GM12878 (cell line): Measurements from ENCODE around the gene EIF4ENIF1. TPM values are rescaled to one million over a fixed set of nuclear protein-coding genes. Genes with fewer than 3 reads are reported as not detected.

ENCODE experiments used
- ATAC-seq: fragments of 200-7000 bp; cut with Tn5 transposase; 3 replicates; pipeline ENCODE4 v1.9.1; 2020; ENCODE audit warnings: mild to moderate bottlenecking, moderate library complexity
- BruUV-seq: library from RNA; stranded (reverse); fragments of 400-500 nt; replicated peaks from 2 replicates; lab custom pipeline; 2021; lab: Mats Ljungman, UMichigan
- CTCF ChIA-PET: fragments of 300-600 bp; sonication (Branson Sonifier 250); formaldehyde crosslinking; extraction: SDS; loops from one replicate; lab custom pipeline; 2021; ENCODE audit warnings: inconsistent platforms; lab: Yijun Ruan, JAX
- POLR2A ChIA-PET: fragments of 350-600 bp; formaldehyde crosslinking; extraction: SDS; loops from one replicate; lab custom pipeline; 2021; ENCODE audit warnings: inconsistent platforms; lab: Charles Lee
- RAD21 ChIA-PET: fragments of 300-600 bp; sonication (Branson Sonifier 250); formaldehyde crosslinking; loops from one replicate; lab custom pipeline; 2023; ENCODE audit warnings: antibody characterized with exemption; ENCODE audit not compliant: unreplicated experiment; lab: Charles Lee
- SMC1A ChIA-PET: fragments of 300-600 bp; sonication (Branson Sonifier 250); formaldehyde crosslinking; loops from one replicate; lab custom pipeline; 2023; ENCODE audit not compliant: unreplicated experiment, uncharacterized antibody; lab: Charles Lee
- DNase-seq: peaks from one replicate; pipeline ENCODE4 v3.0.0-alpha.2; 2011; ENCODE audit warnings: low read depth, low spot score
- FAIRE-seq: peaks from 3 replicates; lab custom pipeline; 2011; peaks lifted over from hg19 to GRCh38; lab: Jason Lieb, UNC
- H2AFZ ChIP-seq: 2 replicates; pipeline ENCODE4 v1.6.0; 2011; ENCODE audit warnings: low read depth, low read length, control low read depth; ENCODE audit not compliant: control insufficient read depth
- H3K27ac ChIP-seq: 2 replicates; pipeline ENCODE4 v1.5.1; 2011; ENCODE audit warnings: control low read depth; ENCODE audit not compliant: control insufficient read depth, insufficient read depth
- H3K27me3 ChIP-seq, 2 experiments: replicated peaks in 1 of 2; 2 replicates each; pipeline versions ENCODE4 v1.6.0 to v1.6.1; 2011; ENCODE audit warnings: low read length in 1 of 2; ENCODE audit not compliant: control insufficient read depth in 2 of 2, insufficient read depth in 2 of 2
- H3K36me3 ChIP-seq, 2 experiments: 2 replicates each; pipeline ENCODE4 v1.5.1; 2011; ENCODE audit warnings: low read length in 1 of 2; ENCODE audit not compliant: control insufficient read depth in 2 of 2, insufficient read depth in 2 of 2
- H3K4me1 ChIP-seq: 2 replicates; pipeline ENCODE4 v1.6.1; 2011; ENCODE audit warnings: mild to moderate bottlenecking, low read length, moderate library complexity, mixed read lengths; ENCODE audit not compliant: control insufficient read depth, insufficient read depth
- H3K4me2 ChIP-seq: 2 replicates; pipeline ENCODE4 v1.6.0; 2011; ENCODE audit warnings: control low read depth; ENCODE audit not compliant: control insufficient read depth, insufficient read depth
- H3K4me3 ChIP-seq: fragments of 200-600 bp; sonication (generic); 2 replicates; pipeline ENCODE4 v1.5.1; 2016
- H3K79me2 ChIP-seq: 2 replicates; pipeline ENCODE4 v1.6.0; 2011; ENCODE audit warnings: low read length; ENCODE audit not compliant: control insufficient read depth, insufficient read depth
- H3K9ac ChIP-seq: 2 replicates; pipeline ENCODE4 v1.8.0; 2011; ENCODE audit warnings: low read length, control low read depth, mixed read lengths; ENCODE audit not compliant: control insufficient read depth, insufficient read depth
- H3K9me3 ChIP-seq: replicated peaks from 3 replicates; pipeline ENCODE4 v1.5.1; 2011; ENCODE audit warnings: mild to moderate bottlenecking, low read length; ENCODE audit not compliant: control insufficient read depth, insufficient read depth
- H4K20me1 ChIP-seq: 2 replicates; pipeline ENCODE4 v1.6.0; 2011; ENCODE audit not compliant: control insufficient read depth, insufficient read depth
- CBFB ChIP-seq: IDR thresholded peaks from 2 replicates; pipeline ENCODE4 v1.6.1; 2016; ENCODE audit warnings: antibody characterized with exemption, low read depth
- CHD1 ChIP-seq: IDR thresholded peaks from 2 replicates; pipeline ENCODE4 v1.6.1; 2012; ENCODE audit warnings: low read depth, low read length, improper control_type of control experiment
- CREB1 ChIP-seq: IDR thresholded peaks from 2 replicates; pipeline ENCODE4 v1.6.1; 2012; ENCODE audit warnings: low read depth, mild to moderate bottlenecking, inconsistent platforms
- CTCF ChIP-seq, 3 experiments: IDR thresholded peaks in 2 of 3; conservative IDR thresholded peaks in 1 of 3; 2 replicates each; pipeline ENCODE4 v1.5.1; 2011; ENCODE audit warnings: low read depth in 3 of 3, low read length in 3 of 3, mild to moderate bottlenecking in 3 of 3, control low read depth in 2 of 3, moderate library complexity in 2 of 3, inconsistent platforms in 1 of 3, mixed read lengths in 1 of 3; ENCODE audit not compliant: control insufficient read depth in 2 of 3, insufficient read depth in 1 of 3; ENCODE audit errors: extremely low read depth in 1 of 3
- FOS ChIP-seq: IDR thresholded peaks from 3 replicates; pipeline ENCODE4 v1.6.1; 2011; ENCODE audit warnings: borderline replicate concordance; ENCODE audit not compliant: insufficient read length; ENCODE audit errors: extremely low read depth
- GATAD2B ChIP-seq: fragments of 450-650 bp; conservative IDR thresholded peaks from 2 replicates; pipeline ENCODE4 v1.6.1; 2017; ENCODE audit warnings: low read depth, mild to moderate bottlenecking, moderate library complexity
- MEF2A ChIP-seq: IDR thresholded peaks from 2 replicates; pipeline ENCODE4 v1.6.1; 2011; ENCODE audit warnings: low read depth, mild to moderate bottlenecking, low read length, moderate library complexity; ENCODE audit not compliant: insufficient read depth
- NFXL1 ChIP-seq: fragments of 450-650 bp; IDR thresholded peaks from 2 replicates; pipeline ENCODE4 v1.6.1; 2017; ENCODE audit warnings: antibody characterized with exemption, mild to moderate bottlenecking, borderline replicate concordance
- NFYB ChIP-seq: IDR thresholded peaks from 2 replicates; pipeline ENCODE4 v1.6.1; 2011; ENCODE audit warnings: low read depth, mild to moderate bottlenecking, low read length, improper control_type of control experiment, moderate library complexity; ENCODE audit not compliant: insufficient read depth
- NKRF ChIP-seq: fragments of 450-650 bp; conservative IDR thresholded peaks from 2 replicates; pipeline ENCODE4 v1.6.1; 2017; ENCODE audit warnings: mild to moderate bottlenecking, moderate library complexity
- NR2F1 ChIP-seq: fragments of 450-650 bp; conservative IDR thresholded peaks from 2 replicates; pipeline ENCODE4 v1.6.1; 2017; ENCODE audit warnings: mild to moderate bottlenecking
- PAX5 ChIP-seq: IDR thresholded peaks from 2 replicates; pipeline ENCODE4 v1.6.1; 2011; ENCODE audit warnings: low read depth, low read length, borderline replicate concordance
- PBX3 ChIP-seq: IDR thresholded peaks from 2 replicates; pipeline ENCODE4 v1.6.1; 2011; ENCODE audit warnings: mild to moderate bottlenecking, low read depth, low read length, moderate library complexity; ENCODE audit not compliant: insufficient replicate concordance
- POU2F2 ChIP-seq: IDR thresholded peaks from 3 replicates; pipeline ENCODE4 v1.6.1; 2011; ENCODE audit warnings: low read depth, mild to moderate bottlenecking, low read length, borderline replicate concordance
- RAD21 ChIP-seq: IDR thresholded peaks from 2 replicates; pipeline ENCODE4 v1.6.1; 2011; ENCODE audit warnings: mild to moderate bottlenecking, low read depth, low read length, moderate library complexity; ENCODE audit not compliant: insufficient read depth
- TARDBP ChIP-seq: IDR thresholded peaks from 2 replicates; pipeline ENCODE4 v1.6.1; 2016; ENCODE audit warnings: borderline replicate concordance
- YY1 ChIP-seq: IDR thresholded peaks from 2 replicates; pipeline ENCODE4 v1.6.1; 2011; ENCODE audit warnings: low read depth, mild to moderate bottlenecking, low read length
- ZBTB33 ChIP-seq: fragments of 450-650 bp; IDR thresholded peaks from 2 replicates; pipeline ENCODE4 v1.6.1; 2017; ENCODE audit warnings: mild to moderate bottlenecking
- WGBS: methylation state at CpG from one replicate; pipeline ENCODE4 v1.1.6; 2016; ENCODE audit warnings: low lambda C conversion rate; ENCODE audit not compliant: insufficient replicate concordance, insufficient coverage; ENCODE audit errors: missing lambda C conversion rate; 5-methylcytosine and 5-hydroxymethylcytosine counted together
- in situ Hi-C: fragments of 300-500 bp; cut with MboI; formaldehyde crosslinking; loops from 9 replicates; pipeline ENCODE4 v1.14.3; 2018; ENCODE audit warnings: mixed read lengths
- intact Hi-C: fragments of 100-400 bp; cut with micrococcal nuclease; formaldehyde crosslinking; loops from one replicate; pipeline ENCODE4 v1.14.2; 2022; ENCODE audit not compliant: unreplicated experiment
- polyA plus RNA-seq, 11 experiments: library from polyadenylated mRNA; depleted of rRNA in 4 of 11; unstranded in 6 of 11; stranded (reverse) in 5 of 11; fragments of >200 nt; fragmentation: Nextera tagmentation in 4 of 11; fragmentation: Illumina TruSeq in 1 of 11; extraction: Ambion mirVana in 4 of 11; extraction: Trizol in 1 of 11; gene quantifications; 1 replicate in 1 of 11; 2 replicates in 10 of 11; pipeline versions ENCODE4 v1.2.1 to v1.2.3, GENCODE V29; 2011 to 2016; ENCODE audit warnings: inconsistent platforms in 2 of 11, missing spikeins in 2 of 11, low read depth in 1 of 11
- total RNA-seq, 4 experiments: library from RNA; depleted of rRNA in 3 of 4; stranded (reverse); fragments of >200 nt in 3 of 4; fragmentation: Illumina TruSeq in 1 of 4; extraction: Trizol in 1 of 4; gene quantifications; 2 replicates each; pipeline versions ENCODE4 v1.2.1 to v1.2.3, GENCODE V29; 2013 to 2021

EIF4ENIF1 gene
- total and polyA plus RNA-seq, 10 of the 15 experiments (the other 5 are each of a cell fraction or from before 2014, with no cell fraction given): 4.4 to 43.7 (median 24.4) TPM

GRCh38 chr22:31465307-31465706 is 24.3 kb downstream of the EIF4ENIF1 start:
- no peaks in the 10 kb centered on the region; the same call in 1 of the 2 replicates for H4K20me1 ChIP-seq
- no peaks in the 10 kb centered on the region for H3K9me3 ChIP-seq
- ChIA-PET POLR2A (interaction anchor here (0.6 kb wide), 2 partner anchors 36 to 38 kb away, joined by 3 read pairs; no protein-coding TSS in a partner anchor), SMC1A (interaction anchor here (0.7 to 1.2 kb wide), 2 partner anchors 9 to 38 kb away, joined by 3 to 4 read pairs; no protein-coding TSS in a partner anchor), CTCF (interaction anchor here (0.8 to 1.3 kb wide), 3 partner anchors 14 to 27 kb away, joined by 3 to 6 read pairs (median 3); no protein-coding TSS in a partner anchor), RAD21 (interaction anchor here (0.7 to 1.1 kb wide), 2 partner anchors 13 to 166 kb away, joined by 3 read pairs; no protein-coding TSS in a partner anchor)
- no peak overlapping the region for H3K9ac ChIP-seq
- in situ Hi-C loops: no loop called here
- H3K79me2 ChIP-seq: no peaks in the 10 kb centered on the region
- H3K4me2 ChIP-seq: no peak overlapping the region
- no TSS peak for BruUV-seq
- FAIRE-seq (no peak), DNase-seq (no peak), ATAC-seq (no peak)
- WGBS: 100% methylated on average over 2 of the region's 2 CpGs
- no peaks in the 10 kb centered on the region for H3K27me3 ChIP-seq
- H3K36me3 ChIP-seq: peaks cover 5 to 39% of the 10 kb centered on the region in 2 experiments
- H2AFZ ChIP-seq: no peak overlapping the region
- intact Hi-C loops: no loop called here
- H3K4me3 ChIP-seq: no peak overlapping the region
- no peaks in the 10 kb centered on the region for H3K4me1 ChIP-seq
- no peak overlapping the region for H3K27ac ChIP-seq
- TF ChIP-seq PAX5 (no peak), ZBTB33 (no peak), MEF2A (no peak), CHD1 (no peak), RAD21 (no peak), PBX3 (no peak), CTCF (IDR thresholded peaks at IDR 0.05 in 2 of 3, conservative IDR thresholded peaks at IDR 0.05 in 1 of 3; ENCODE audit: control insufficient read depth in 2 of 3, extremely low read depth in 1 of 3, insufficient read depth in 1 of 3, low read depth in 3 of 3, low read length in 3 of 3) (no peak), NR2F1 (no peak), NFXL1 (no peak), FOS (no peak), POU2F2 (no peak), CREB1 (no peak), GATAD2B (no peak), NKRF (no peak), TARDBP (no peak), YY1 (no peak), CBFB (no peak), NFYB (no peak)
